Fibroblast of lung (primary cell): ENCODE results near the gene AFAP1. TPM values are rescaled to one million over a fixed set of nuclear protein-coding genes. Genes with fewer than 3 reads are reported as not detected.

Experiments
- DNase-seq, 2 donors: peaks; one replicate each; pipeline versions ENCODE4 v3.0.0 to v3.0.0-alpha.2; 2010; ENCODE audit warnings: low read depth in 2 of 2
- H2AFZ ChIP-seq: 2 replicates; pipeline ENCODE4 v1.5.1; 2012; ENCODE audit warnings: low read length, control low read depth, inconsistent platforms
- H3K27ac ChIP-seq: 2 replicates; pipeline ENCODE4 v1.5.1; 2011; ENCODE audit warnings: low read length, control low read depth; ENCODE audit not compliant: insufficient read depth
- H3K27me3 ChIP-seq: 2 replicates; pipeline ENCODE4 v1.5.1; 2011; ENCODE audit warnings: mild to moderate bottlenecking, low read length; ENCODE audit not compliant: control insufficient read depth, insufficient read depth
- H3K36me3 ChIP-seq: 2 replicates; pipeline ENCODE4 v1.5.1; 2011; ENCODE audit warnings: low read length; ENCODE audit not compliant: control insufficient read depth, insufficient read depth
- H3K4me1 ChIP-seq: 2 replicates; pipeline ENCODE4 v1.5.1; 2011; ENCODE audit warnings: low read length; ENCODE audit not compliant: control insufficient read depth, insufficient read depth; ENCODE audit errors: extremely low read depth
- H3K4me2 ChIP-seq: 2 replicates; pipeline ENCODE4 v1.5.1; 2011; ENCODE audit warnings: low read length, control low read depth; ENCODE audit not compliant: insufficient read depth; ENCODE audit errors: extremely low read depth
- H3K4me3 ChIP-seq, 4 experiments: fragments of 200-600 bp in 1 of 4; sonication (generic) in 1 of 4; replicated peaks in 1 of 4; 2 replicates each; pipeline ENCODE4 v1.5.1; 2011 to 2016; ENCODE audit warnings: low read length in 4 of 4, low read depth in 3 of 4, mild to moderate bottlenecking in 3 of 4, control low read depth in 2 of 4, inconsistent platforms in 1 of 4, mixed read lengths in 1 of 4; ENCODE audit not compliant: insufficient read depth in 1 of 4; ENCODE audit errors: control extremely low read depth in 1 of 4
- H3K79me2 ChIP-seq: 2 replicates; pipeline ENCODE4 v1.5.1; 2012; ENCODE audit warnings: mild to moderate bottlenecking, low read length, inconsistent platforms; ENCODE audit not compliant: control insufficient read depth, insufficient read depth
- H3K9ac ChIP-seq: 2 replicates; pipeline ENCODE4 v1.5.1; 2011; ENCODE audit warnings: mild to moderate bottlenecking, low read length, control low read depth; ENCODE audit not compliant: insufficient read depth
- H3K9me3 ChIP-seq: 2 replicates; pipeline ENCODE4 v1.5.1; 2012; ENCODE audit warnings: low read depth, low read length; ENCODE audit not compliant: control insufficient read depth, insufficient read depth
- H4K20me1 ChIP-seq: 2 replicates; pipeline ENCODE4 v1.5.1; 2011; ENCODE audit warnings: low read length; ENCODE audit not compliant: control insufficient read depth, insufficient read depth; ENCODE audit errors: extremely low read depth
- EZH2 ChIP-seq: IDR thresholded peaks from 2 replicates; pipeline ENCODE4 v1.5.1; 2012; ENCODE audit warnings: low read length, control low read depth, mild to moderate bottlenecking; ENCODE audit errors: missing control alignments
- polyA plus RNA-seq, 2 donors: library from polyadenylated mRNA; depleted of rRNA in 1 of 2; stranded (reverse) in 1 of 2; unstranded in 1 of 2; fragments of >200 nt; gene quantifications; 2 replicates each; pipeline ENCODE4 v1.2.1, GENCODE V29; 2011 to 2012; ENCODE audit warnings: missing spikeins in 1 of 2
- total RNA-seq: library from RNA; depleted of rRNA; stranded (reverse); fragments of >200 nt; gene quantifications from 2 replicates; pipeline ENCODE4 v1.2.1, GENCODE V29; 2014
- TF ChIP-seq, protein P1 (sequence below), 2 donors: IDR thresholded peaks in 1 of 2; conservative IDR thresholded peaks in 1 of 2; 1 replicate in 1 of 2; 2 replicates in 1 of 2; pipeline ENCODE4 v1.5.1; 2011 to 2012; ENCODE audit warnings: low read length in 2 of 2, control low read depth in 1 of 2, inconsistent platforms in 1 of 2, low read depth in 1 of 2, mild to moderate bottlenecking in 1 of 2

AFAP1 gene
- total and polyA plus RNA-seq, 2 donors (not counting 1 experiment from before 2014, with no cell fraction given): 21.8 to 30.1 TPM

DNA sequence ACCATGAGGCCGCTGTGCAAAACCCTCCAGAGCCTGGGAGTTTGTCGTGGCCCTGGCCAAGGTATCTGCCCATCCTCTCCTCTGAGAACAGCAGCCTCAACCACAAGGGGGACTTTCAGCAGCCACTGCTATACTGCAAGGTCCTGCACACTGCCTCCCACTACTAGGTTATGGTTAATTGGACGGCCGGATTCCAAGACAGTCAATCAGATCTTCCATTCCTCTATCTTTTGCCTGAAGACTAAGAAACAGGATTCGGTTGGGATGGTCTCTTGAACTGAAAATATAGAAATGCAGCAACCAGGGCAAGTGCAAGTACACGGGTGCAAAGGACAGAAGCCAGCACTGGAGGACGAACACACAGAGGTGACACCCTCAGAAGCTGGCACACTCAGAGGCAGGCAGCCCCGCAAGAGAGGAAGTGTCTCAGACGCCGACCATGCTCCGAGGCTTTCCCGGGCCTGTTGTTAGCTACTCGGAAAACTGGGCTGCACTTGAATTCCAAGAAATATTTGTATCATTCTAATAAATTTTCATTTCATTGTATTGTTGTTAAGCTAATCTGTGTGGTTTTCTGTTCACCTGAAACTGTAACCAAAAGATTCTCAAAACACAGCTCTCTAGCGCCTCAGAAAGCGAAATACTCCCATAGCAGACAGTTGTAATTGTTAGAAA lies 63.3 kb downstream of the AFAP1 start:
- Histone ChIP-seq H3K4me1 (peaks cover 13% of the 10 kb centered on the region), H3K36me3 (no peaks in the 10 kb centered on the region), H3K9me3 (no peaks in the 10 kb centered on the region), H3K4me2 (peak overlapping the region; percentile 83), H3K9ac (no peak overlapping the region), H3K79me2 (peaks cover 61% of the 10 kb centered on the region), H3K27me3 (no peaks in the 10 kb centered on the region), H4K20me1 (no peaks in the 10 kb centered on the region), H3K27ac (no peak overlapping the region), H2AFZ (no peak overlapping the region), H3K4me3 (peak overlapping the region in 2 of 4 experiments; percentile 8 to 17)
- DNase-seq: peak; percentile 62 to 80
- TF ChIP-seq EZH2: no peak
- TF ChIP-seq, protein P1, sequence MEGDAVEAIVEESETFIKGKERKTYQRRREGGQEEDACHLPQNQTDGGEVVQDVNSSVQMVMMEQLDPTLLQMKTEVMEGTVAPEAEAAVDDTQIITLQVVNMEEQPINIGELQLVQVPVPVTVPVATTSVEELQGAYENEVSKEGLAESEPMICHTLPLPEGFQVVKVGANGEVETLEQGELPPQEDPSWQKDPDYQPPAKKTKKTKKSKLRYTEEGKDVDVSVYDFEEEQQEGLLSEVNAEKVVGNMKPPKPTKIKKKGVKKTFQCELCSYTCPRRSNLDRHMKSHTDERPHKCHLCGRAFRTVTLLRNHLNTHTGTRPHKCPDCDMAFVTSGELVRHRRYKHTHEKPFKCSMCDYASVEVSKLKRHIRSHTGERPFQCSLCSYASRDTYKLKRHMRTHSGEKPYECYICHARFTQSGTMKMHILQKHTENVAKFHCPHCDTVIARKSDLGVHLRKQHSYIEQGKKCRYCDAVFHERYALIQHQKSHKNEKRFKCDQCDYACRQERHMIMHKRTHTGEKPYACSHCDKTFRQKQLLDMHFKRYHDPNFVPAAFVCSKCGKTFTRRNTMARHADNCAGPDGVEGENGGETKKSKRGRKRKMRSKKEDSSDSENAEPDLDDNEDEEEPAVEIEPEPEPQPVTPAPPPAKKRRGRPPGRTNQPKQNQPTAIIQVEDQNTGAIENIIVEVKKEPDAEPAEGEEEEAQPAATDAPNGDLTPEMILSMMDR (conservative IDR thresholded peaks at IDR 0.05 in 1 of 2, IDR thresholded peaks at IDR 0.05 in 1 of 2; ENCODE audit: low read depth in 1 of 2, low read length in 2 of 2): peak; percentile 38 to 46

DNA sequence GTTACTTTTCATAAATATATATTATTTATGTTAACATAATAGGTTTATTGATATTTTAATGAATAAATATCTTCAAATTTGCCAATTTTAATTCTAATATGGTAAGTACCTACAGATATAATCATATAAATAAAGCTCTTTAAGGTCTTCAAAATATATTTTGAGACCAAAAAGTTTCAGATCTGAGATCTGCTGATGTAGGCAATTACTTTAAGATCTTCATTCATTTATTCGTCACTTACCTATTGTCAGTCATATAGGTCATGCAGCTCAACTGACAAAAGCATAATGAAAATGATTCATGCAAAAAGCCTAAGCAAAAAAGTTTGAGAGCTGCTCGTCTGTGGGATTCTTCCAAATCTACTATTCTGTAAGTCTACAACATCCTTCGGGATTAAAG lies 64.8 kb downstream of the AFAP1 start:
- Histone ChIP-seq H3K9me3 (no peaks in the 10 kb centered on the region), H3K4me2 (no peak overlapping the region), H3K27me3 (no peaks in the 10 kb centered on the region), H4K20me1 (no peaks in the 10 kb centered on the region), H3K4me3 (no peak overlapping the region), H3K36me3 (peaks cover 3% of the 10 kb centered on the region), H2AFZ (no peak overlapping the region), H3K79me2 (peaks cover 54% of the 10 kb centered on the region), H3K9ac (no peak overlapping the region), H3K27ac (no peak overlapping the region), H3K4me1 (peaks cover 12% of the 10 kb centered on the region)
- no peak for DNase-seq
- TF ChIP-seq, protein P1 (conservative IDR thresholded peaks at IDR 0.05 in 1 of 2, IDR thresholded peaks at IDR 0.05 in 1 of 2; ENCODE audit: low read depth in 1 of 2, low read length in 2 of 2): no peak
- no peak for TF ChIP-seq EZH2

DNA sequence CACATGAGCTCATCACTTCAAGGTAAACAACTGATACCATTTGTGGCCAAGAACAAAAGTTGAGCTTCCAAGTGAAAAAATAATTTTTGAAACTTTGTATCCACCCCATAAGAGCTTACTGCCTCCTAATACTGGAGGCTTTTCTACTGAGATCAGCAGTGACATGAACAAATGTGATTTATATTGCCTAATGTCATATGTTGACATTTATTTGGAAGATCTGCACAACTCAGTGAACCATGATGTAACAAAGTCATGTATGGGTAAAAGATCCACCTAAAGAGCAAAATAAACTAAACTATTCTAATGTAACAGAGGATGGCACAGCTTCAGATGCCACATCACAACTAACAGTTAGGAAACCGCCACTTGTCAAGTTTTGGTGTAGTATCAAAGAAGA lies 65.8 kb downstream of the AFAP1 start:
- H4K20me1 ChIP-seq: no peaks in the 10 kb centered on the region
- H3K36me3 ChIP-seq: peaks cover 3% of the 10 kb centered on the region
- no peak overlapping the region for H3K27ac ChIP-seq
- no peak overlapping the region for H3K4me2 ChIP-seq
- H3K9ac ChIP-seq: no peak overlapping the region
- no peak overlapping the region for H2AFZ ChIP-seq
- H3K4me3 ChIP-seq: no peak overlapping the region
- peaks cover 45% of the 10 kb centered on the region for H3K79me2 ChIP-seq
- peak in 1 of 2 donors; percentile 33 for DNase-seq
- H3K27me3 ChIP-seq: no peaks in the 10 kb centered on the region
- peaks cover 7% of the 10 kb centered on the region for H3K4me1 ChIP-seq
- H3K9me3 ChIP-seq: no peaks in the 10 kb centered on the region
- TF ChIP-seq, protein P1 (conservative IDR thresholded peaks at IDR 0.05 in 1 of 2, IDR thresholded peaks at IDR 0.05 in 1 of 2; ENCODE audit: low read depth in 1 of 2, low read length in 2 of 2): no peak
- no peak for TF ChIP-seq EZH2
